DOHH2 (cell line): ENCODE data around the gene CCDC149.

Experiments used
- H3F3A ChIP-seq: fragments of 200-600 bp; sonication (generic), shearing (Covaris generic); 2 replicates; pipeline ENCODE4 v1.6.0; 2016; ENCODE audit warnings: antibody characterized with exemption, mild to moderate bottlenecking; ENCODE audit not compliant: control insufficient read depth, insufficient read depth
- H3K27ac ChIP-seq: fragments of 200-600 bp; sonication (generic); 2 replicates; pipeline ENCODE4 v1.5.1; 2014; ENCODE audit warnings: low read depth, mild to moderate bottlenecking, low read length, moderate library complexity
- H3K27me3 ChIP-seq: fragments of 200-600 bp; sonication (generic); 2 replicates; pipeline ENCODE4 v1.6.1; 2014; ENCODE audit warnings: mild to moderate bottlenecking, low read length, mixed read lengths; ENCODE audit not compliant: control insufficient read depth
- H3K36me3 ChIP-seq: fragments of 200-600 bp; sonication (generic); 2 replicates; pipeline ENCODE4 v1.6.1; 2014; ENCODE audit warnings: mild to moderate bottlenecking, low read length, moderate library complexity, mixed read lengths; ENCODE audit not compliant: control insufficient read depth
- H3K4me1 ChIP-seq: fragments of 200-600 bp; sonication (generic); 2 replicates; pipeline ENCODE4 v1.6.1; 2014; ENCODE audit warnings: mild to moderate bottlenecking, low read length, mixed read lengths; ENCODE audit not compliant: control insufficient read depth
- H3K4me2 ChIP-seq: fragments of 200-600 bp; sonication (generic); 2 replicates; pipeline ENCODE4 v1.6.0; 2014; ENCODE audit warnings: mild to moderate bottlenecking, low read length, moderate library complexity
- H3K4me3 ChIP-seq: fragments of 200-600 bp; sonication (generic); 2 replicates; pipeline ENCODE4 v1.5.1; 2014; ENCODE audit warnings: mild to moderate bottlenecking, low read length, mixed read lengths
- H3K79me2 ChIP-seq: fragments of 200-600 bp; sonication (generic); 2 replicates; pipeline ENCODE4 v1.6.1; 2014; ENCODE audit warnings: mild to moderate bottlenecking, low read length, mixed read lengths; ENCODE audit not compliant: control insufficient read depth
- H3K9me2 ChIP-seq: fragments of 200-600 bp; sonication (generic); replicated peaks from 2 replicates; pipeline ENCODE4 v1.6.1; 2014; ENCODE audit warnings: mild to moderate bottlenecking, low read length, mixed read lengths; ENCODE audit not compliant: control insufficient read depth
- H3K9me3 ChIP-seq: fragments of 200-600 bp; sonication (generic); 2 replicates; pipeline ENCODE4 v1.6.1; 2014; ENCODE audit warnings: antibody characterized with exemption, low read length, mixed read lengths; ENCODE audit not compliant: control insufficient read depth, insufficient read depth
- H4K20me1 ChIP-seq: fragments of 200-600 bp; sonication (generic); 2 replicates; pipeline ENCODE4 v1.6.0; 2014; ENCODE audit warnings: low read depth, mild to moderate bottlenecking, antibody characterized with exemption, low read length, moderate library complexity; ENCODE audit not compliant: control insufficient read depth, insufficient read depth
- CTCF ChIP-seq: fragments of 200-600 bp; sonication (generic); IDR thresholded peaks from one replicate; pipeline ENCODE4 v1.5.1; 2014; ENCODE audit warnings: antibody characterized with exemption, mild to moderate bottlenecking, low read depth, low read length; ENCODE audit not compliant: poor library complexity, severe bottlenecking
- EZH2phosphoT487 ChIP-seq: fragments of 200-600 bp; sonication (generic); IDR thresholded peaks from 2 replicates; pipeline ENCODE4 v1.6.1; 2017; ENCODE audit warnings: borderline replicate concordance, mild to moderate bottlenecking, antibody characterized with exemption, low read length, moderate library complexity, mixed read lengths

CCDC149 gene

GRCh38 chr4:24923002-24923401 lies 10.2 kb upstream of the CCDC149 start:
- no peaks in the 10 kb centered on the region for H3F3A ChIP-seq
- H3K4me1 ChIP-seq, result no peaks in the 10 kb centered on the region
- H3K4me2 ChIP-seq, result no peak overlapping the region
- no peaks in the 10 kb centered on the region for H3K9me3 ChIP-seq
- peaks cover 5% of the 10 kb centered on the region; the same call in 1 of the 2 replicates for H3K27me3 ChIP-seq
- H3K36me3 ChIP-seq, result no peaks in the 10 kb centered on the region
- H4K20me1 ChIP-seq, result no peaks in the 10 kb centered on the region
- no peaks in the 10 kb centered on the region for H3K79me2 ChIP-seq
- no peak overlapping the region for H3K4me3 ChIP-seq
- no peak overlapping the region for H3K27ac ChIP-seq
- H3K9me2 ChIP-seq, result no peaks in the 10 kb centered on the region
- TF ChIP-seq EZH2phosphoT487, result no peak
- TF ChIP-seq CTCF, result no peak

GRCh38 chr4:24922416-24922815 lies 9.6 kb upstream of the CCDC149 start:
- Histone ChIP-seq H3K9me2 (no peaks in the 10 kb centered on the region), H4K20me1 (no peaks in the 10 kb centered on the region), H3K4me2 (no peak overlapping the region), H3K79me2 (no peaks in the 10 kb centered on the region), H3F3A (no peaks in the 10 kb centered on the region), H3K4me3 (no peak overlapping the region), H3K27ac (no peak overlapping the region), H3K27me3 (peaks cover 5% of the 10 kb centered on the region; the same call in 1 of the 2 replicates), H3K9me3 (no peaks in the 10 kb centered on the region), H3K36me3 (no peaks in the 10 kb centered on the region), H3K4me1 (no peaks in the 10 kb centered on the region)
- TF ChIP-seq EZH2phosphoT487 (no peak), CTCF (no peak)

- H3K4me1 ChIP-seq, result no peaks in the 10 kb centered on the region
- no peak for TF ChIP-seq CTCF
- TF ChIP-seq EZH2phosphoT487, result no peak
- no peak overlapping the region for H3K4me3 ChIP-seq
- H3K27me3 ChIP-seq, result peaks cover 5% of the 10 kb centered on the region; the same call in 1 of the 2 replicates
- H3K9me2 ChIP-seq, result no peaks in the 10 kb centered on the region
- no peaks in the 10 kb centered on the region for H3K9me3 ChIP-seq
- H3K36me3 ChIP-seq, result no peaks in the 10 kb centered on the region
- H3K4me2 ChIP-seq, result no peak overlapping the region
- no peaks in the 10 kb centered on the region for H3K79me2 ChIP-seq
- H4K20me1 ChIP-seq, result no peaks in the 10 kb centered on the region
- H3K27ac ChIP-seq, result no peak overlapping the region
- H3F3A ChIP-seq, result no peaks in the 10 kb centered on the region
These were observed 8.6 kb upstream of the CCDC149 start for GRCh38 chr4:24921491-24921890.
